MG63 (cell line): Measurements from ENCODE around the gene PRKG1. TPM values are rescaled to one million over a fixed set of nuclear protein-coding genes. Genes with fewer than 3 reads are reported as not detected.

Source experiments
- DNase-seq: peaks from one replicate; pipeline ENCODE4 v3.0.0-alpha.2; 2020
- H3K27me3 ChIP-seq: fragments of 250-450 bp; sonication (Bioruptor Pico); 2 replicates; pipeline ENCODE4 v1.5.1; 2020; ENCODE audit warnings: mild to moderate bottlenecking, moderate library complexity
- H3K36me3 ChIP-seq: fragments of 250-450 bp; sonication (Bioruptor Pico); 2 replicates; pipeline ENCODE4 v1.5.1; 2020; ENCODE audit warnings: mild to moderate bottlenecking, moderate library complexity
- H3K4me3 ChIP-seq: fragments of 250-450 bp; sonication (Bioruptor Pico); 2 replicates; pipeline ENCODE4 v1.5.1; 2020; ENCODE audit warnings: mild to moderate bottlenecking, moderate library complexity
- H3K9me3 ChIP-seq: fragments of 250-450 bp; sonication (Bioruptor Pico); 2 replicates; pipeline ENCODE4 v1.5.1; 2020; ENCODE audit warnings: mild to moderate bottlenecking, moderate library complexity
- total RNA-seq: library from RNA; depleted of rRNA; stranded (reverse); fragments of >200 nt; shearing (Covaris generic); gene quantifications from 2 replicates; pipeline ENCODE4 v1.2.3, GENCODE V29; 2014; ENCODE audit warnings: low replicate concordance

PRKG1 gene
- total RNA-seq, 1 experiment from 2014 or later, result 3.9 TPM

DNA sequence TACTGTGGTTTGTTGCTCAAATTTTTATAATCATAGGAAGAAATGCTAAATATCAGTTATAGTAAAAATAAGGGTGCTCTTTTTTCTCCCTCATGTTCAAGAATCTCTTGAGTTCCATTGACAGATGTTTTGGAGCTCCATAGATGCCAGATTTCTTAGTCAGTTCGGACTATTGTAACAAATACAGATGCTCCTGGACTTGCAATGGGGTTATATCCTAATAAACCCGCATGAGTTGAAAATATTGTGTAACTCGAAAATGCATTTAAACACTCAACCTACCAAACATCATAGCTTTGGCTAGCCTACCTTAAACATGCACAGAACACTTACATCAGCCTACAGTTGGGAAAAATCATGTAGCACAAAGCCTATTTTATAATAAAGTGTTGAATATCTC is 725.8 kb downstream of the PRKG1 start:
- no peaks in the 10 kb centered on the region for H3K36me3 ChIP-seq
- no peak overlapping the region for H3K4me3 ChIP-seq
- no peak for DNase-seq
- H3K9me3 ChIP-seq, result no peaks in the 10 kb centered on the region
- no peaks in the 10 kb centered on the region for H3K27me3 ChIP-seq

DNA sequence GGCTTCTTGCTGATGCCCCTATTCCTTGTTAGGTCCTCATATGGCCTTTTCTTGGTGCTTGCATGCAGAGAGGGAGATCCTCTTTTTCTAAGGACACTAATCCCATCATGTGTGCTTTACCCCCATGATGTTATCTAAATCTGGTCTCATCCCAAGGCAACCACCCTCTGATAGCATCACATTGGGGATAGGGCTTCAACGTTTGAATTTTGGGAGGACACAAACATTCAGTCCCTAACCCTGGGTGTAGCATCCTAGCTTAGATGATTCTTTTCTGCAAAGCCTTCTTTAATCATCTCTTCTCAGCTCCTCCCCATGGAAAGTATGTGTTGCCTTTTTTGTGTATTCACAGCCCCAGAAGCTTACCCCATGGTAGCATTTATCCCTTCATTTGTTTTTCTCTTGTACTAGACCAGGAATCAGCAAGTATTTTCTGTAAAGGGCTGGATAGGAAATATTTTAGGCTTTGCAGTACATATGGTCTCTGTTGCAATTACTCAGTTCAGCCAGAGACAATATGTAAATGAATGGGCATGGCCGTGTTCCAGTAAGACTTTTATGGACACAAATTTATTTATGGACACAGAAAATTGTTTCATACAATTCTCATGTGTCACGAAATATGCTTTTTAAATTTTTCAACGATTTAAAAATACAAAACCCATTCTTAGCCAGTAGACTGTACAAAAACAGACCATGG is 726.6 kb downstream of the PRKG1 start:
- H3K27me3 ChIP-seq, result no peaks in the 10 kb centered on the region
- no peaks in the 10 kb centered on the region for H3K36me3 ChIP-seq
- H3K4me3 ChIP-seq, result no peak overlapping the region
- DNase-seq, result no peak
- H3K9me3 ChIP-seq, result no peaks in the 10 kb centered on the region

DNA sequence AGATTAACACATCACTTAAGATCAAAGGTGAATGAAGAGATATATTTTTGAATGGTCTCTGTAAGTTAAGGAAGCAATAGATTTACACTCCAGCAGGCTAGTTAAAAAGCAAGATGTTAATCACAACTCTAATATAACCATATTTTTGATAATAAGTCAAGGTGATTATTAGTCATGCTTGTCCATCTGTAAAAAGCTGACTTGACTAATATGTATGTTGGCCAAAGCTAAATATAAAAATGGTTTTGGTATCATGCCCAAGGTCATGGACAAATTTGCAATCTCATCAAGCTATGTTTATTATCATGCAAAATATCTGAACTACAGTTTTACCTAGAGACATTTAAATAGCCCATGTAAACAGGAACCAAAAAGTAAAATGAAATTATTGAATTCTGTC is 727.7 kb downstream of the PRKG1 start:
- DNase-seq, result no peak
- H3K36me3 ChIP-seq, result no peaks in the 10 kb centered on the region

DNA sequence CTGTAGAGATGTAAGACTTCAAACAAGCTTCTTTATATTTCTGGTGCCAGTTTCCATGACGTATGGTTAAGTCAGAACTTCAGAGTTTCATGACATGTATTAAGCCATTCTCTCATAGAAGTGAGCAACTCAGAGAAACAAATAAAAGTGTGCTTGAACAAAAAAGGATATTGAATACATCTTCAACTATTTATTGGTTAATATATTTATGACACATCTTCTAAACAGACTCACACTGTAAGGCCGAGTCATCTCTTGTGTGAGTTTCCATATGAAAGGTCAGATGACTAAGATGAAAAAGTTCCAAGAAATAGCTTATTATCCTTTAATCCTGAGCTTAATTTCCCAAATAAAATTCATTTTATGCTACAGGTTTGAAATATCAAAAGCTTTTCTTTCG is 730.6 kb downstream of the PRKG1 start:
- Histone ChIP-seq H3K27me3 (no peaks in the 10 kb centered on the region), H3K4me3 (no peak overlapping the region), H3K36me3 (no peaks in the 10 kb centered on the region), H3K9me3 (no peaks in the 10 kb centered on the region)
- DNase-seq, result no peak

More for the DNA sequence above, 727.7 kb downstream of the PRKG1 start:
- Histone ChIP-seq H3K9me3 (no peaks in the 10 kb centered on the region), H3K27me3 (no peaks in the 10 kb centered on the region), H3K4me3 (no peak overlapping the region)

DNA sequence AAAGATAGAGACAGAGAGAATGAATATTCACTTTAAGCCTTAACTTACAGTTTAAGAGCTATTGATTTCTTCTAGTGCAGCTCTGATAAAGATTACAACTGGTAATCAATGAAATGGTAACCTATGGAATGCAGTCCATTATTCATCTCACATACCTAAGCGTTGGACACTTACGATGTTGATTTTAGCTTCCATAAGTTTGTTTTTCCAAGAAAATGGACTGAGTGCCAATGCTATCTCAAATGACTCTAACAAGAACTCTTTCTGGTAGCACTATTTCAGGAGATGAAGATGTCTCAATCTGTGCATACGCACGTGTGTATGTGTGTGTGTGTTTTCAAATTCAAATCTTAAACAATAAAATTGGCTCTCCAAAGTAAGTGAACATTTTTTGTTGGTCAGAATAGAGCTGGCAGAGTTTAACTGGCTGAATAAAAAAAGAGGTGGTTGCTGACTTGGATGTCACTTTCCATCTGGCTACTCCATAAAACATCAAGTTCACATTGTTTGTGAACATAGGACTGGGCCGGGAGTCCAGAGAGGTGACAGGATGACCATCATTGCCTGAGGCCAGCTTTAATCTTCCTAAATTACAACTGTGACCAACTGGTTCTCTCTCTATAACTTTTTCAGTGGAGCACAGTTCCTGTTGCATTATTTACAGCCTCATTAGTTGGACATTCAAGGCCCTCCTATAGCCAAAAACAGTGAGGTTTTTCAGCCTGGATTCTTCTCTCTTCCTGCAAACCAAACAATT is 732.0 kb downstream of the PRKG1 start:
- no peaks in the 10 kb centered on the region for H3K9me3 ChIP-seq
- H3K36me3 ChIP-seq, result no peaks in the 10 kb centered on the region
- H3K4me3 ChIP-seq, result no peak overlapping the region
- H3K27me3 ChIP-seq, result no peaks in the 10 kb centered on the region
- DNase-seq, result no peak

DNA sequence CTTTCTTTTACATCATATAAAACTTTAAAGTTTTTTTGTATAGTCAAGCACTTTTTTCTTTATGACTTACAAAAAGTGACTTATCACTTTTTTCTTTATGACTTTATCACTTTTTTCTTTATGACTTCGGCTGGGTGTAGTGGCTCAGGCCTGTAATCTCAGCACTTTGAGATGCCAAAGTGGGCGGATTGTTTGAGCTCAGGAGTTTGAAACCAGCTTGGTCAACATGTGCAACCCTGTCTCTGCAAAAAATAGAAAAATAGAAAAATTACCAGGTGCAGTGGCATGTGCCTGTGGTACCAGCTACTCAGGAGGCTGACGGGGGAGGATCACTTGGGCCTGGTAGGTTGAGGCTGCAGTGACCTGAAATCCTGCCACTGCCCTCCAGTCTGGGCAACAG is 733.9 kb downstream of the PRKG1 start:
- DNase-seq, result no peak
- no peaks in the 10 kb centered on the region for H3K9me3 ChIP-seq
- H3K27me3 ChIP-seq, result no peaks in the 10 kb centered on the region
- H3K36me3 ChIP-seq, result no peaks in the 10 kb centered on the region
- H3K4me3 ChIP-seq, result no peak overlapping the region

DNA sequence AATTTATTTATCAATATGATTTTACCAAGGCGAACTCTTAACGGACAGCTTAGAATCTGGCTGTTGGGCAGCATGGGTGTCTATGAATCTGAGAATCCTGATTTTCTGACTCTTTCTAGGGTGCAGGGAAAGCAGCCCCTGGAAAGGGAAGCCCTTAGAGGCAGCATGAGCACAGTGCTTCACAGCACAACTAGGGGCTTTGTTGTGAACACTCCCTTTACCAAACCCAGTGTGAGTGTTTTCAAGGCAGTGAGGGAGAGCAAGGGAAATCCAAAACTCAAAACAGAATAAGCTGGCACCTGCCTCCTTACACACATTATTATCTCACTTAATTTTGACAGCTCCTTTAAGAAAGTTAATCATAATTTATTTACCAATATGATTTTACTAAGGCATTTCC is 741.4 kb downstream of the PRKG1 start:
- Histone ChIP-seq H3K4me3 (no peak overlapping the region), H3K36me3 (no peaks in the 10 kb centered on the region; the same call in 1 of the 2 replicates), H3K9me3 (no peaks in the 10 kb centered on the region), H3K27me3 (no peaks in the 10 kb centered on the region)
- DNase-seq, result no peak

DNA sequence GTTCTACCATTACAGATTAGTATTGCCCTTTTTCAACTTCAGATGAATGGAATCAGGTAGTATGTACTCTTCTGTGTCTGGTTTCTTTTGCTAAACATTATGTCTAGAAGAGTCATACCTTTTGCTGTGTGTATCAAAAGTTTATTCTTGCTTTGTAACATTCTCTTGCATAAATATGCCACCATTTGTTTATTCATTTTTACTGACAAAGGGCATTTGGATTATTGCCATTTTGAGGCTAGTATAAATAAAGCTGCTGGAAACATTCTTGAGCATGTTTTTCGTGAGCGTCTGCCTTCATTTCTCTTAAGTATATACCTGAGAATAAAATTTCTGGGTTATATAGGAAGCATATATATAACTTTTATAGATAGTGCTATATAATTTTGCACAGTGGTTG is 746.8 kb downstream of the PRKG1 start:
- DNase-seq, result no peak
- Histone ChIP-seq H3K4me3 (no peak overlapping the region), H3K36me3 (no peaks in the 10 kb centered on the region; the same call in 1 of the 2 replicates), H3K9me3 (no peaks in the 10 kb centered on the region), H3K27me3 (no peaks in the 10 kb centered on the region)

DNA sequence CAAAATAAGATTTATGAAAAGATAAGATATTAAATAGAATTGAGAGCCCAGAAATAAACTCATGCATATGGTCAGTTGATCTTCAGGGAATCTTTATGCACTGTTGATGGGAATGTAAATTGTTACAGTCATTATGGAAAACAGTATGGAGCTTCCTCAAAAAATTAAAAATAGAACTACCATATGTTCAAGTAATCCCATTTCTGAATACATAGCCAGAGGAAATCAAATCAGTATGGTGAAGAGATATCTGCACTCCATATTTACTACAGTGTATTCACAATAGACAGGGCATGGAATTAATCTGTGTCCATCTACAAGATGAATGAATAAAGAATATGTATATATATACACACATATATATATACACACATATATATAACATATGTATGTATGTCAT is 747.5 kb downstream of the PRKG1 start:
- no peak for DNase-seq
- no peaks in the 10 kb centered on the region for H3K9me3 ChIP-seq
- H3K27me3 ChIP-seq, result no peaks in the 10 kb centered on the region
- H3K36me3 ChIP-seq, result no peaks in the 10 kb centered on the region; the same call in 1 of the 2 replicates
- H3K4me3 ChIP-seq, result no peak overlapping the region

DNA sequence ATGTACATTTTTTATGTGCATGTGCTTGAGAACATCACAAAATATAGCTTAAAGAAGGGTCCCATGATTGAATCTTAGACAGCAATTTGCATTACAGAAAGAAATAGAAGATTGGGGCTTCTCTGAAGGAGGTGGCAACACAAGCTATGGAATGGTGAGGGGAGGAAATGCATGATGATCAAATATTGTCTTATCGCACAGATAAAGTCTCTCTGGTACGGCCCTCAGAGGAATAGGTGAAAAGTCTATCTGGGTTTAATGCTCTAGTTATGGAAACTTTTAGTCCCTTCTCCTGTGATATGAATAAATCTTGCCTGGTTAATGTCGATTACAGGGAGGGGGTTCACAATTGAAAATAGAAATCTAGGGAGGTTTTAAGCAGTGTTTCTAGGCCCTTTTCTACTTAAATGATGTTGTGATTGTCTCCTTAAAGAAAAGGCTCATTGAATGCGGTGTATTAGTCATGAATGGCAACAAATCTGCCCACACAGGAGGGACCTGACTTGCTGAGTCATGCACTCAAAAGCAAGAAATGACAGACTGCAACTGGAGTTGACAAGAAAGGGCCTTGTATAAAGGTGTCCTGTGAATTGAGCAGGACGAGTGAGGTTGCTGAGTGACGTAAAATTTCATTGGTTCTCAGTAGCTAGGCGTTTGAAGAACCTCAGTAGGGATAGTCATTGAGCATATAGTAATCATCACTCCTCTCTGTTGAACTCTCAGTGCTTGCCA is 758.5 kb downstream of the PRKG1 start:
- no peaks in the 10 kb centered on the region for H3K36me3 ChIP-seq
- peak; percentile 39 for DNase-seq
- no peaks in the 10 kb centered on the region for H3K27me3 ChIP-seq
- peaks cover 6% of the 10 kb centered on the region for H3K9me3 ChIP-seq
- H3K4me3 ChIP-seq, result no peak overlapping the region

DNA sequence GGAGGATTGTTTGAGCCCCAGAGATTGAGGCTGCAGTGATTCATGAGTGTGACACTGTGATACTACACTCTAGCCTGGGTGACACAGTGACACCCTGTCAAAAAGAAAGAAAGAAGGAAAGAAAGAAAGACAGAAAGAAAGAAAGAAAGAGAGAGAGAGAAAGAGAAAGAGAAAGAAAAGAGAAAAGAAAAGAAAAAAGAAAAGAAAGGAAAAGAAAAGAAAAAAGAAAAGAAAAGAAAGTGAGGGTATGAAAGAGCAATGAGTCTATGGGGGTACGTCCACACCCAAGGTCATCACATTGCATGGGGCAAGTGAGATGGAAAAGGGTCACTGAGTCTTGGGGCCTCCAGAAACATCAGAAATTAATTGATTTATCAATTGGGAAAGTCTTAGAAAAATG is 760.3 kb downstream of the PRKG1 start:
- Histone ChIP-seq H3K9me3 (peaks cover 6% of the 10 kb centered on the region), H3K36me3 (no peaks in the 10 kb centered on the region), H3K4me3 (no peak overlapping the region), H3K27me3 (no peaks in the 10 kb centered on the region)
- DNase-seq, result no peak

DNA sequence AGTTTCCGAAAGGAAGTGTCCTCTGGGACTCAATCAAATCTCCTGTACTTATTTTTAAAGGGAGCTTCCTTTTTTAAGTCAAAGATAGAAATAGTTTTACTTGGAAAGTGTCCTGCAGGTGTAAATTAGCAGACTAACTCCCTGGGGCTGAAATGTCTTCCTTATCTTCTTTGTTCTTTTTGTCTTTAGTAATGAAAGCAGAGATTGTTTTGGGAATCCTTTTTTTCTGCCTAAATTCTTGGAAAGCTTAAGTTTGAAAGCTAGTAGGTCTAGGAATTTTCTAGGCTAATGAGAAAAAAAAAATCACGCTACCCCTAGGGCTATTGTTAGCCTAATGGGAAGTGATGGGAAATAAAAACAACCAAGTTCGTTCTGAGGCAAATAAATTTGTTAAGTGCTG is 764.2 kb downstream of the PRKG1 start:
- no peak overlapping the region for H3K4me3 ChIP-seq
- H3K36me3 ChIP-seq, result no peaks in the 10 kb centered on the region
- DNase-seq, result no peak
- no peaks in the 10 kb centered on the region for H3K27me3 ChIP-seq
- peaks cover 4% of the 10 kb centered on the region for H3K9me3 ChIP-seq

DNA sequence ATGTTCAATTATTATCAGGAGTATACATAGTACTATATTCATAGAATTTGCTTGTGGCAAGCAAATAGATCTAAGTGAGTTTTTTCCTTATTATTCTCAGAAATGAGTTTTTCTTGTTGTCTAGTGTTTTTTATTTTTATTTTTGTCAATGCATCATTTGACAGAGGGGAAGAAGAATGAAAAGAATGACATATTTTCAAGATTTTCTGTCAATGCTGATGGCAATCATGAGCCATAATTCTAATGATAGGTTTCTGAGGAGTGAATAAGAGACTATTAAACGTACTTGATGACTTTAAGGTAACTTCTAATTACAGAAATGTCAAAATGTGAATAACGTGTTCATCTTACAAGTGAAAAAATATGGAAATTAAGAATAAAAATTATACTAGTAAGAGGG is 769.7 kb downstream of the PRKG1 start:
- no peak for DNase-seq
- Histone ChIP-seq H3K27me3 (no peaks in the 10 kb centered on the region), H3K9me3 (no peaks in the 10 kb centered on the region), H3K36me3 (no peaks in the 10 kb centered on the region), H3K4me3 (no peak overlapping the region)

DNA sequence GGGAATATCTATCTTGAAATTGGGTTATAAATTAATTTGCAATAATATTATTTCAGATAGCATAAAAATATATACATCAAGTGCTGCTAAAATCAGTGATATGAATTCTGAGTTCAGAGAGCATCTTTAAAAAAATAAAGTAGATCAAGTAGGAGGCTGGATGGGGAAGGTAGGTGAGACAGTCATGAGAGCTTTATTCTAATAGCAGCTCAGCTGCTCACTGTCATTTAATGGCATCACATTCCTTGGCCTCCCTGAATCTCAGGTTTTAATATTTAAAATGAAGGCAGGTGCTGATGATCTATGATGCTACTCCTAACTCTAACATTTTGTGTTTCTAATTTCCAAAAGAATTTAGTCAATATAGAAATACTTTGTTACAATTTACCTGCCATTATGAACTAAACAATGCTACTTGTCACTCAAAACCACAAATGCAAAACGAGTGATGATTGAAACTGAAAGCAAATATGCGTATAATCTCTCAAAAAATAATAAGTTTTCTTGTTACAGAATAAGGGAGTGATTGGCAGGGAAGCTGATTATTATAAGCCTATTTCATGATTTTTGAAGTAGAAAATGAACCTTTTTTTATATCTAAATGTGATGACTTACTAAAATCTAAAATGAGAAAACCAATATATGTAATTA is 772.7 kb downstream of the PRKG1 start:
- Histone ChIP-seq H3K36me3 (no peaks in the 10 kb centered on the region), H3K27me3 (no peaks in the 10 kb centered on the region), H3K4me3 (no peak overlapping the region), H3K9me3 (0 out of 2 replicates have a peak, but pooled peaks cover 5% of the 10 kb centered on the region)
- DNase-seq, result no peak

DNA sequence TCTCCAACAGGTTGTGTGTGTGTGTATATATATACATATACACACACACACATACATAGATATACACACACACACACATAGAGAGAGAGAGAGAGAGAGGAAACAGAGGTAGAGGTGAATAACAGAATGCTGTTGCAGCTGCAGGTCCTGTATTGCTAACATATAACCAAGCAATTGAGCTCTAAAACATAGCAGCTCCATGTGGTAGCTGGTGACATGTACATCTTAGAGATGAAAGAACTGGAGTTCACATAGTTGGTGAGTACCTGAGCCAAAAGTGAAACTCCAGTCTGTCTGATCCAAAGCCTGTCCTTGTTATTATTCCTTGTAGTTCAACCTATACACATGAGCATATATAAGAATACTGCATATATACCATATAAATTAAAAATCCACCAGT is 778.0 kb downstream of the PRKG1 start:
- Histone ChIP-seq H3K36me3 (no peaks in the 10 kb centered on the region), H3K27me3 (no peaks in the 10 kb centered on the region), H3K4me3 (no peak overlapping the region), H3K9me3 (0 out of 2 replicates have a peak, but pooled peaks cover 5% of the 10 kb centered on the region)
- no peak for DNase-seq

DNA sequence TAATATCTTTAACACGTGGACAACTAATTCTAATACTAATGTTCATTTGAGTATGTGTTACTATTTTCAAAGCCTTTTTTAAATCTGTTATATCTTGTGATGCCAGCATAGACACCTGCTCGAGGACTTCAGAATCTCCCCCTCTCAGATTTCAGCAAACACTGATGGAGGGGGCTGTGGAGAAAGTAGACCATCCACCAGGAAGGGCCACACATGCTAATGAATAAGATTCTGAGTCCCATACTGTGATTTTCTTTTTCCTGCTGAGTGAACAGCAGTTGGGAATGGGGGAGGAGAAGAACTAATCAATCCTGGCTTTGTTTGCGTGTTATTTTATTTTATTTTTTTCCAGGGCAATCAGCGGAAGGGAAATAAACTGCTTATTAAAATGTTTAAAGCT is 783.0 kb downstream of the PRKG1 start:
- H3K9me3 ChIP-seq, result no peaks in the 10 kb centered on the region
- DNase-seq, result no peak

DNA sequence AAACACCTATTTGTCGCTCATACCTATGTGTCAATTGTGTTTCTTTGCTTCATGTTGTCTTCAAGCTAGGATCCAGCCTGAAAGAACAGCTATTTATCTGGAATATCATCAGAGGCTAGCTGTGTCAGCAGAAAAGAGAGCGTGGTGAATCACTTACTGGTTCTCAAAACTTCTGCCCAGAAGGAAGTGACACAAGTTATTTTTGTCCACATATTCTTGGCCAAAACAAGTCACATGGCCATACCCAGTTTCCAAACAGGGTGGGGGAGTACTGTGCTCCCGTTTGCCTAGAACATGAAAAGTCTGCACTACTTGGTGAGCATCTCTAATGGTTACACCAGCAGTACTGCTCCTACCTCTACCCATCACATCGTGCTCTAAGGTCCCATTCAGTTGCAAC is 786.0 kb downstream of the PRKG1 start:
- no peak overlapping the region for H3K4me3 ChIP-seq

More for the DNA sequence above, 783.0 kb downstream of the PRKG1 start:
- H3K27me3 ChIP-seq, result no peaks in the 10 kb centered on the region
- H3K36me3 ChIP-seq, result no peaks in the 10 kb centered on the region
- H3K4me3 ChIP-seq, result no peak overlapping the region

More for the DNA sequence above, 786.0 kb downstream of the PRKG1 start:
- no peak for DNase-seq
- Histone ChIP-seq H3K9me3 (no peaks in the 10 kb centered on the region), H3K36me3 (no peaks in the 10 kb centered on the region), H3K27me3 (no peaks in the 10 kb centered on the region)
